H1 (cell line): ENCODE data around the gene DLG4. TPM values are rescaled to one million over a fixed set of nuclear protein-coding genes. Genes with fewer than 3 reads are reported as not detected.

Experiments used
- EZH2 ChIP-seq: fragments of 200-600 bp; sonication (generic); IDR thresholded peaks from 2 replicates; pipeline ENCODE4 v1.7.1; 2012; ENCODE audit warnings: low read depth, mild to moderate bottlenecking, moderate library complexity, low read length, inconsistent platforms; ENCODE audit not compliant: severe bottlenecking
- MAFK ChIP-seq: IDR thresholded peaks from 2 replicates; pipeline ENCODE4 v1.6.1; 2012; ENCODE audit warnings: low read depth, mild to moderate bottlenecking, improper control_type of control experiment, low read length
- NANOG ChIP-seq: IDR thresholded peaks from 2 replicates; pipeline ENCODE4 v1.6.1; 2011; ENCODE audit warnings: low read length, low read depth, mild to moderate bottlenecking, inconsistent platforms; ENCODE audit not compliant: insufficient read depth, poor library complexity, severe bottlenecking
- SAP30 ChIP-seq: fragments of 300-600 bp; sonication (generic); IDR thresholded peaks from 2 replicates; pipeline ENCODE4 v1.7.1; 2012; ENCODE audit warnings: low read length, moderate library complexity, mild to moderate bottlenecking, inconsistent platforms; ENCODE audit not compliant: insufficient read depth, insufficient replicate concordance
- SRF ChIP-seq: IDR thresholded peaks from 2 replicates; pipeline ENCODE4 v1.6.1; 2011; ENCODE audit warnings: mild to moderate bottlenecking, low read depth, low read length, moderate library complexity
- polyA plus RNA-seq, 7 experiments: library from polyadenylated mRNA; depleted of rRNA in 3 of 7; stranded (reverse) in 5 of 7; unstranded in 2 of 7; fragments of >200 nt in 5 of 7; fragments of 200-250 nt in 2 of 7; gene quantifications; 1 replicate in 5 of 7; 2 replicates in 1 of 7; 4 replicates in 1 of 7; pipeline versions ENCODE4 v1.2.1 to v1.2.3, GENCODE V29; 2011 to 2013; ENCODE audit warnings: missing spikeins in 2 of 7, mixed read lengths in 2 of 7
- total RNA-seq: library from RNA; stranded (reverse); fragmentation: NEBNext Ultra II Directional; extraction: Animal tissue kit (Norgen Biotek cat#: 25700); gene quantifications from 2 replicates; pipeline ENCODE4 v1.2.1, GENCODE V29; 2021
- TF ChIP-seq, protein P1 (sequence below): IDR thresholded peaks from 2 replicates; pipeline ENCODE4 v1.6.1; 2012; ENCODE audit warnings: low read length, inconsistent platforms

DLG4 gene
- total and polyA plus RNA-seq, 2 of the 8 experiments (the other 6 are each of a cell fraction or from before 2014, with no cell fraction given), result 18.9 to 45.9 TPM

DNA sequence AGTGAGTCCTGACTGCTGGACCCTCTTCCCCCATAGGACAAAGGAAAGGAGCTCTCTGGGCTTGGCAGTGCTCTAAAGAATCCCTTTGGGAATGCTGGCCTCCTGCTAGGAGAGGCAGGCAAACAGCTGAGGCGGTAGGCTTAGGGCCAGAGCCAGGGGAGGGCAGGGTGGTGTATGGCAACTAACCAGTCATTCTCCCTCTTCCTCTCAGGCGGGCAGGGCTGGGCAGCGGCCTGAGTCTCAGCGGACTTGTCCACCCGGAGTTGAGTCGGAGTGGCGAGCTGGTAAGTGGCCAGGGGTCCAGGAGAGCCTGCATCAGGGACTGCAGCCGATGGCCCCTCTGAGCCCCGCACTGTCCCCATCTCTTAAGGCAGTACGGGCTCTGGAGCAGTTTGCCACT lies 4.5 kb upstream of the DLG4 start (continued):
- TF ChIP-seq MAFK, result no peak
- TF ChIP-seq NANOG, result no peak
- TF ChIP-seq SRF, result no peak
- no peak for TF ChIP-seq EZH2
- no peak for TF ChIP-seq SAP30
- TF ChIP-seq, protein P1, sequence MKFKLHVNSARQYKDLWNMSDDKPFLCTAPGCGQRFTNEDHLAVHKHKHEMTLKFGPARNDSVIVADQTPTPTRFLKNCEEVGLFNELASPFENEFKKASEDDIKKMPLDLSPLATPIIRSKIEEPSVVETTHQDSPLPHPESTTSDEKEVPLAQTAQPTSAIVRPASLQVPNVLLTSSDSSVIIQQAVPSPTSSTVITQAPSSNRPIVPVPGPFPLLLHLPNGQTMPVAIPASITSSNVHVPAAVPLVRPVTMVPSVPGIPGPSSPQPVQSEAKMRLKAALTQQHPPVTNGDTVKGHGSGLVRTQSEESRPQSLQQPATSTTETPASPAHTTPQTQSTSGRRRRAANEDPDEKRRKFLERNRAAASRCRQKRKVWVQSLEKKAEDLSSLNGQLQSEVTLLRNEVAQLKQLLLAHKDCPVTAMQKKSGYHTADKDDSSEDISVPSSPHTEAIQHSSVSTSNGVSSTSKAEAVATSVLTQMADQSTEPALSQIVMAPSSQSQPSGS, result no peak
- TF ChIP-seq, all 59 proteins: peak for 0
